Ectodermal cell (in vitro differentiated cells): ENCODE measurements around the gene KCTD16.

ENCODE experiments used
- H3K27ac ChIP-seq: 2 replicates; pipeline ENCODE4 v1.7.0; 2013; ENCODE audit warnings: mild to moderate bottlenecking, low read depth, low read length; ENCODE audit not compliant: insufficient read depth, poor library complexity, severe bottlenecking
- H3K27me3 ChIP-seq: 2 replicates; pipeline ENCODE4 v1.7.0; 2013; ENCODE audit warnings: mild to moderate bottlenecking, low read length; ENCODE audit not compliant: insufficient read depth, control insufficient read depth, poor library complexity, severe bottlenecking
- H3K36me3 ChIP-seq: one replicate; pipeline ENCODE4 v1.7.0; 2013; ENCODE audit warnings: low read length; ENCODE audit not compliant: control insufficient read depth, insufficient read depth
- H3K4me1 ChIP-seq: one replicate; pipeline ENCODE4 v1.7.0; 2013; ENCODE audit warnings: low read length; ENCODE audit not compliant: control insufficient read depth, insufficient read depth
- H3K4me3 ChIP-seq: 2 replicates; pipeline ENCODE4 v1.7.0; 2013; ENCODE audit warnings: low read depth, low read length, control low read depth; ENCODE audit not compliant: insufficient read depth
- H3K9me3 ChIP-seq: 2 replicates; pipeline ENCODE4 v1.7.0; 2013; ENCODE audit warnings: mild to moderate bottlenecking, low read length, moderate library complexity; ENCODE audit not compliant: control insufficient read depth
- WGBS, 2 experiments: methylation state at CpG; one replicate each; pipeline ENCODE4 v1.1.7; 2013; ENCODE audit warnings: missing lambda C conversion rate in 2 of 2; 5-methylcytosine and 5-hydroxymethylcytosine counted together

The KCTD16 gene

DNA sequence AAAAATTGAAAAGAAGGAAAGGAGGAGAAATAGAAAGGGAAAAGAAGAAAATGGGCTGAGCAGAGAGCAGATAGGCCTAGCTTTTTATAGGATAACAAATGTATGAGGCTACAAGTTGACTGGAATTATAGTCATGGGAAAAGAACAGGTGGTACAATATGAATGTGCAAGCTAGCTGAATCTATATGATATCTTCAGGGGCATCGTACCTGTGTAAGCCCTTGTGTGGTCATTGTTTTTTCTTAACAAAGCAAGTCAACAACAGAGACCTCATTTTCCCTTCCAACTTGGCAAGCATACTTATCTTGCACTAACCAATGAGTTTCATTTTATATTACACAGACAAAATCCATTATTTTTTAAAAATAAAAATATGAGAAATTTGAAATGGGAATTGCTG lies 259.2 kb downstream of the KCTD16 start:
- H3K9me3 ChIP-seq = no peaks in the 10 kb centered on the region
- H3K27ac ChIP-seq = no peak overlapping the region
- no peaks in the 10 kb centered on the region for H3K36me3 ChIP-seq
- no peaks in the 10 kb centered on the region for H3K4me1 ChIP-seq
- 92 to 94% methylated on average over 1 of the region's 1 CpG for WGBS, 2 experiments
- no peaks in the 10 kb centered on the region for H3K27me3 ChIP-seq
- no peak overlapping the region for H3K4me3 ChIP-seq

DNA sequence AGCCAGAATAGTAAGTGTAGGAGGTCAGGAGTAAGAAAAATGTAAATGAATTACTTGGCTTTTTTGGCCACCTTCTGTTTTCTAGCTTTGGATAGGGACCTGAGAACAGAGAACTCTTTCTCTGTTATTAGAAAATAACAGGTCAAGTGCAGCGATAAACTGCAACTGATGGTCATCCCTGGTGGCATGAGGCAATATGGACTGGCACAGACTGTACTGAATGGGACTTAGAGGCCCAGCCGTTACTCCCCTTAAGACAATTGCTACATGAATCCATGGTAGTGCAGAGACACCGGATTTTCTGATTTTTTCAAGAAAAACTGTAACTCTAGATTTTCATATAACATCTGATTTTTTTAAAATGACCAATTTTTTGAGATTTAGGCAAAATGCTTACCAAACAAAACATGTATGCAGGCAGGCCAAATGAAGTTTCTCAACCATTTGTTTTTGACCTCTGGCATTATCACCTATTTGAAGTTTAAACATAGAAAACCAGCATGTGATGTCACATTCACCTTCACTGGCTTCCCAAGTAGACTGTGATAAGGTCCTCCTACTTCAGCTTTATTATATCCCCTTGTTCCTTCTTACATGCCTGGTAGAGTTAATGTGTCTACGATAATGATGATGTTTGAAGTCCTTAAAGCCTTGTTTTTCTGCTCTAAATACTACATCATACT lies 262.6 kb downstream of the KCTD16 start:
- Histone ChIP-seq H3K36me3 (no peaks in the 10 kb centered on the region), H3K4me1 (no peaks in the 10 kb centered on the region), H3K4me3 (no peak overlapping the region), H3K27me3 (no peaks in the 10 kb centered on the region), H3K9me3 (no peaks in the 10 kb centered on the region), H3K27ac (no peak overlapping the region)
- 92 to 97% methylated on average over 3 to 4 of the region's 4 CpGs for WGBS, 2 experiments

DNA sequence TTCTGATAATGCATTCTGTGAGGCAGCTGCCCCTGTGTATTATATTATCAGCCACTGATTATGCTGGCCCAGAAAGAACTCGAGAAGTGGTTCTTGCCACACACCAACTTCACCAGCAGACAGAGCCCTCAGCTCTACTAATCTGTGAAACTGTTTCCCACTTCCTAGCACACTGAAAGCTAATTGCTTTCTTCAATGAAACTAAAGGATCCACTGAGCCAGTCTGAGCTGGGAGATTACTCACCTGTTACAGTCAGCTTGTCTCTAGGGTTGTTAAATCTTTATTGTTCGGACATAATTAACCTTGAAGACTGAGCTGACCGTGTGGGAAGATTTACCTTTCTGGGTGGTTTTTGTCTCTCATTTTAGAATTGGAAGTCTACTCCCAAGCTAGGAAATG lies 263.2 kb downstream of the KCTD16 start:
- no peaks in the 10 kb centered on the region for H3K36me3 ChIP-seq
- no peaks in the 10 kb centered on the region for H3K4me1 ChIP-seq
- H3K4me3 ChIP-seq = no peak overlapping the region
- no peak overlapping the region for H3K27ac ChIP-seq
- 80 to 94% methylated on average over 3 of the region's 3 CpGs for WGBS, 2 experiments
- H3K27me3 ChIP-seq = no peaks in the 10 kb centered on the region
- H3K9me3 ChIP-seq = no peaks in the 10 kb centered on the region

DNA sequence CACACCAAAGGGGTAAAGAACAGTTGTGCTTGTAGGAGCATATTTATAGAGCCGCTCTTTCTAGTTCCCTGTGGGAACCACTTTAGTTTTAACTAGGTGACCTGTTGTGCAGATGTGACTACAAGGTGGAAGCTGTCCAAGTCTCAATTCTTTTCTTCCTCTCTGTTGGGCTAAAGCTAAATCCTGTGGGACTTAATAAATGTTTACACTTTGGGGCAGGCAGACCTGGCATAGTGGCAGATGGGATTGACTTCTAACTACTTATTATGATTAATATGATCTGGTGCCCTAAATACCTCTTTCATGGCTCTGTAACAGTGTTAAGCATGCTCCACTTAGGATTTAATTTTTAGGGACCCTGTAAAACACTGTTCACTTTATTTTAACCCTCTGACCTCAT lies 265.3 kb downstream of the KCTD16 start:
- Histone ChIP-seq H3K27me3 (no peaks in the 10 kb centered on the region), H3K9me3 (no peaks in the 10 kb centered on the region), H3K36me3 (no peaks in the 10 kb centered on the region), H3K27ac (no peak overlapping the region), H3K4me1 (no peaks in the 10 kb centered on the region), H3K4me3 (no peak overlapping the region)
- WGBS, 2 experiments = 93 to 100% methylated on average over 1 of the region's 1 CpG

DNA sequence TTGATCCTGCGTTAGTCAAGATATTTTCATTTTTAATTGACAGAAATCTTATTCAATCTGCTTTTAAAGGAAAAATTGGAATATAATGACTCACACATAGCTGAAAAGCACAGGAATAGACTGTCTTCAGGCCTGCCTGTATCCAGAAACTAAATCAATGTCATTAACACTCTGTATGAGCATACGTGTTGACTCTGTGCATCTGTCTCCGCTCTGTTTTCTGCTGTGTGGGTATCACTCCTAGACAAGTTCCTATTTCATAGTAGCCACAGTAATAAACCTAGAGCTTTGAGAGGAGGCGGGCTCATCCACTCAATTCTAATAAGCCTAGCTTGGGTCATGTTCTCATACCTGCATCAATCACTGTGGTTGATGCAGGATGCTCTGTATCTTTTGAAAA lies 267.6 kb downstream of the KCTD16 start:
- H3K27ac ChIP-seq = no peak overlapping the region
- no peaks in the 10 kb centered on the region for H3K27me3 ChIP-seq
- H3K9me3 ChIP-seq = no peaks in the 10 kb centered on the region
- WGBS, 2 experiments = 93 to 94% methylated on average over 3 of the region's 4 CpGs
- no peaks in the 10 kb centered on the region for H3K36me3 ChIP-seq
- no peak overlapping the region for H3K4me3 ChIP-seq
- H3K4me1 ChIP-seq = no peaks in the 10 kb centered on the region

DNA sequence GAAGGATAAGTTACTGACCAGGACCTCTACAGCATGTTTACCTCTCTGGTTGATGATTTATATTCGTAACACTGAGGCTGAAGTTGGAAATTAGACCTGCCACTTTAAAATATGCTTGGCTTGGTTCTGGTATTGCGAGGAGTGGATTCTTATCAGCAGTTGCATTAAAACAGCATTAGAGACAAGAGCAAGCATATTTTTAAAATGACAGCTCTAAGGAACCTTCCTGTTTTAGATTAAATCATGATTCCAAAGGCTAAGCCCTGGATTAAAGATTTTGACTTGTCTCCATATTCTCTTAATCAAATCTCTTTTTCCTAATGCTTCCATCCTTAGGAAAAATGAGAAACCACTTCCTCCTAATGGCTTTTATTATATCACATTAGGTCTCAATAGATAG lies 277.8 kb downstream of the KCTD16 start:
- no peak overlapping the region for H3K4me3 ChIP-seq
- no peaks in the 10 kb centered on the region for H3K4me1 ChIP-seq
- no peaks in the 10 kb centered on the region for H3K27me3 ChIP-seq
- no peaks in the 10 kb centered on the region for H3K9me3 ChIP-seq
- H3K36me3 ChIP-seq = no peaks in the 10 kb centered on the region
- 86 to 90% methylated on average over 2 of the region's 2 CpGs for WGBS, 2 experiments
- no peak overlapping the region for H3K27ac ChIP-seq

DNA sequence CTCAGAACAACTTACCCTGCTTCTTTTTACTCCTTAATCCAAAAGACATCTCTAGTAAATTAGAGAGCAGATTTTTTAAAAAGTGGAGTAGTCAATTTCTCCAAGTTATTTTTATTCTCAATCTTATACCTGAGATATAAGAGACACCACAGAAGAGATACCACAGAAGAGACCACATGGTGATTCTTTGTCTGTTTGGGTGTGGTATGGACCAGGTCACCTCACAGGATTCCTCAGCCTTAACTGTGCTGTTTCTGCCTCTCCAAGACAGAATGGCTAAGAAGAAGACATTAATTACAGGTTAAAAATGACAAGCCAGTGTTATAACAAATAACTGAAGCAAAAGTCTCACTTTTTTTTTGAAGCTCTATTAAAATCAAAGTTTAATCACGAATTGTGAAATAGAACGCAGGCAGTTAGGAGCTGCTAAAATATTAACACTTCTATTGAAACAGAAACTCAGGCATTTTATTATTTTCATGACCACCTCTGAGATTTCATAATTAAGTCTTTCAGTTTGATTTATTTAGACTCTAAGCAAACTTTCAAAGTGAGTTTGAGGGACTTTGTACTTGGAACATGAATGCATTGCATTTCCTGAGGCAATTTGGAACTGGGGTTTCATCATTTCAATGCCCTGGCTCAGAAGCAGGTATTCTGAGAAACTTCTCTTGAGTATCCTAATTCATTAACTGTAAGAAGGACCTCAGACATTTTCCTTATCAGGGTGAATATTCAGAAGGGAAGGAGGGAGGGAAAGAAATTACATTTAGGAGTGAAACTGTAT lies 280.7 kb downstream of the KCTD16 start:
- H3K27ac ChIP-seq = no peak overlapping the region
- no peaks in the 10 kb centered on the region for H3K9me3 ChIP-seq
- H3K36me3 ChIP-seq = no peaks in the 10 kb centered on the region
- no peak overlapping the region for H3K4me3 ChIP-seq
- no peaks in the 10 kb centered on the region for H3K27me3 ChIP-seq
- H3K4me1 ChIP-seq = no peaks in the 10 kb centered on the region
- WGBS, 2 experiments = 94 to 100% methylated on average over 2 of the region's 2 CpGs

DNA sequence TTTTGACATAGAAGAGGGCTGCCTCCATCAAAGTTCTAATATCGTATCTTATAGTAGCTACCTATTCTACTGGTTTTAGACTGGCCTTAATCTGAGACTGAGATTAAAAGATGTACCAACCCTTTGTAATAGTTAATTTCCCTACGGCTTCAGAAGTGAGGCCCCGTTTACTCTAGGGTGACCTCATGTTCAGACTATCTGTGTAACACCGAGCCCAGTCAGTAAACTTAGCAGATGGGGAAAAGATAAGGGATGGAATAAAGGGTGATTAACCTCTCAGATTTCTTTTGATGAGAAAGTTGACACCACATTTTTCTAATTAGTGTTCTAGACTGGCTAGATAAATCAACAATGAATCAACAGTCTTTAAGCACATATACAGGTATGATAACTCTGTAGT lies 283.1 kb downstream of the KCTD16 start:
- Histone ChIP-seq H3K36me3 (no peaks in the 10 kb centered on the region), H3K27me3 (no peaks in the 10 kb centered on the region), H3K4me1 (no peaks in the 10 kb centered on the region), H3K9me3 (no peaks in the 10 kb centered on the region), H3K27ac (no peak overlapping the region), H3K4me3 (no peak overlapping the region)
- 95 to 100% methylated on average over 4 of the region's 4 CpGs for WGBS, 2 experiments

DNA sequence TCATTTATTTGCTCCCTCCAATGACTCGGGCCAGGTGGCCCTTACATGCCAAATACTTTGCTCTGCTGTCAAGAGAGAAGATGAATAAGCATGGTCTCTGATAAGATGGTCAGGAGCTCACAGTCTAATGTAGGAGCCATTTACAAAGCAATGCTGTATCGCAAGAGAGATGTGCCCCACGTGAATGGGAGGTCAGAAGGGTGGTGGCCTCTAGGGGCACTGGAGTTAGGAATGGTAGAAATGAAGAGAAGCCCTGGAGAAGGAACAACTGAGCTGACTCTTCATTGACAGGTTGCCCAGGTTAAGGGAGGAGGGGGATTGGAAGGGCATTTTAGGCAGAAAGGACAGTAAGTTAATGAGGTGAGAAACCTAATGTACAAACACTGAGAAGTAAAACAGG lies 286.5 kb downstream of the KCTD16 start:
- 80 to 87% methylated on average over 3 of the region's 3 CpGs for WGBS, 2 experiments

DNA sequence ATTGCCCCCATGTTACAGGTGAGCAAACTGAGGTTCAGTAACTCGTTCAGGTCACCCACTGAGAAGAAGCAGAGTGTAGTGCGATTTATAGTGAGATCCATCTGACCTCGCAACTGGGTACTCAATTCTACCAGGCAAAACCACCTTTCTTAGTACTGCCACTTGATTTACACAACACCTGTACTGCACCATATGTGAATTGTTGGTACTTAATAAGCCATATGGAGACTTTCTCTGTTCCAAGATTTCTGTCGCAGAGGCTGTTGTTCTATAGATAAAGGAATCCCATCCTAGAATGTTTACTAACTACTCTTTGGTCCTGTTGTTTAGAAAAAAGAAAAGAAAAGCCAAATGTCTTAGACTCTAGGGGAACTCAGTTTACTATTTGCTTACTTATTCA lies 287.5 kb downstream of the KCTD16 start:
- H3K4me3 ChIP-seq = no peak overlapping the region
- H3K9me3 ChIP-seq = no peaks in the 10 kb centered on the region
- no peaks in the 10 kb centered on the region for H3K36me3 ChIP-seq
- no peaks in the 10 kb centered on the region for H3K4me1 ChIP-seq
- WGBS, 2 experiments = 92 to 100% methylated on average over 3 to 4 of the region's 4 CpGs
- H3K27me3 ChIP-seq = no peaks in the 10 kb centered on the region
- no peak overlapping the region for H3K27ac ChIP-seq

More for the DNA sequence above, 286.5 kb downstream of the KCTD16 start:
- Histone ChIP-seq H3K4me1 (no peaks in the 10 kb centered on the region), H3K9me3 (no peaks in the 10 kb centered on the region), H3K27me3 (no peaks in the 10 kb centered on the region), H3K4me3 (no peak overlapping the region), H3K36me3 (no peaks in the 10 kb centered on the region), H3K27ac (no peak overlapping the region)
